H1 (cell line): ENCODE results near the gene C3orf20. TPM values are rescaled to one million over a fixed set of nuclear protein-coding genes. Genes with fewer than 3 reads are reported as not detected.

ENCODE experiments used
- CTCF ChIA-PET: fragments of 300-600 bp; sonication (Branson Sonifier 250); formaldehyde crosslinking; loops from one replicate; lab custom pipeline; 2021; ENCODE audit not compliant: partially characterized antibody; lab: Charles Lee
- POLR2A ChIA-PET: fragments of 300-600 bp; sonication (Branson Sonifier 250); formaldehyde crosslinking; loops from one replicate; lab custom pipeline; 2021; ENCODE audit warnings: inconsistent platforms; ENCODE audit not compliant: partially characterized antibody; lab: Charles Lee
- DNase-seq, 2 experiments: peaks; one replicate each; pipeline versions ENCODE4 v3.0.0 to v3.0.0-alpha.2; 2010 to 2022; ENCODE audit warnings: low spot score in 2 of 2, low read depth in 1 of 2, mixed read lengths in 1 of 2
- FAIRE-seq: peaks from 2 replicates; lab custom pipeline; 2011; peaks lifted over from hg19 to GRCh38; lab: Jason Lieb, UNC
- H2AFZ ChIP-seq: 2 replicates; pipeline ENCODE4 v1.8.1; 2012; ENCODE audit warnings: low read length, inconsistent platforms
- H2AK5ac ChIP-seq: 2 replicates; pipeline ENCODE4 v1.6.1; 2013; ENCODE audit warnings: low read depth, low read length
- H2BK120ac ChIP-seq: replicated peaks from 2 replicates; pipeline ENCODE3; 2013; ENCODE audit warnings: low read depth, low read length, inconsistent platforms
- H2BK12ac ChIP-seq: 2 replicates; pipeline ENCODE4 v1.6.1; 2013; ENCODE audit warnings: low read depth, low read length
- H2BK15ac ChIP-seq: 2 replicates; pipeline ENCODE4 v1.6.1; 2013; ENCODE audit warnings: low read length
- H2BK20ac ChIP-seq: 2 replicates; pipeline ENCODE4 v1.6.1; 2013; ENCODE audit warnings: low read length
- H2BK5ac ChIP-seq: 2 replicates; pipeline ENCODE4 v1.6.1; 2013; ENCODE audit warnings: low read depth, low read length
- H3K14ac ChIP-seq: 2 replicates; pipeline ENCODE4 v1.6.1; 2013; ENCODE audit warnings: inconsistent platforms; ENCODE audit not compliant: insufficient read length
- H3K18ac ChIP-seq: 2 replicates; pipeline ENCODE4 v1.6.1; 2013; ENCODE audit warnings: low read length; ENCODE audit errors: extremely low read depth
- H3K23ac ChIP-seq: 2 replicates; pipeline ENCODE4 v1.6.1; 2013; ENCODE audit warnings: inconsistent platforms; ENCODE audit not compliant: insufficient read length
- H3K23me2 ChIP-seq: 2 replicates; pipeline ENCODE4 v1.6.1; 2013; ENCODE audit warnings: low read depth, low read length
- H3K27ac ChIP-seq: 2 replicates; pipeline ENCODE4 v1.6.1; 2011; ENCODE audit warnings: low read depth, low read length, inconsistent platforms
- H3K27me3 ChIP-seq, 4 experiments: replicated peaks in 1 of 4; 1 replicate in 1 of 4; 2 replicates in 3 of 4; pipeline versions ENCODE4 v1.6.1 to v1.8.1; 2011 to 2013; ENCODE audit warnings: low read length in 3 of 4, mild to moderate bottlenecking in 3 of 4, inconsistent platforms in 2 of 4, mixed read lengths in 2 of 4, moderate library complexity in 1 of 4; ENCODE audit not compliant: control insufficient read depth in 3 of 4, insufficient read depth in 3 of 4; ENCODE audit errors: extremely low read depth in 1 of 4
- H3K36me3 ChIP-seq, 4 experiments: 2 replicates each; pipeline versions ENCODE4 v1.6.1 to v1.8.1; 2011 to 2013; ENCODE audit warnings: mild to moderate bottlenecking in 4 of 4, low read length in 3 of 4, moderate library complexity in 2 of 4, control low read depth in 1 of 4, inconsistent platforms in 1 of 4; ENCODE audit not compliant: insufficient read depth in 4 of 4, control insufficient read depth in 2 of 4
- H3K4ac ChIP-seq: replicated peaks from 2 replicates; pipeline ENCODE3; 2013; ENCODE audit warnings: low read length, low read depth, mixed read lengths, inconsistent platforms; ENCODE audit not compliant: insufficient read length
- H3K4me1 ChIP-seq, 4 experiments: replicated peaks in 1 of 4; 1 replicate in 1 of 4; 2 replicates in 3 of 4; pipeline versions ENCODE4 v1.6.1 to v1.8.1; 2011 to 2013; ENCODE audit warnings: low read length in 3 of 4, inconsistent platforms in 2 of 4, mixed read lengths in 1 of 4; ENCODE audit not compliant: insufficient read depth in 4 of 4, control insufficient read depth in 3 of 4
- H3K4me2 ChIP-seq, 2 experiments: 2 replicates each; pipeline versions ENCODE4 v1.6.1 to v1.8.1; 2011 to 2013; ENCODE audit warnings: low read depth in 2 of 2, low read length in 2 of 2, control low read depth in 1 of 2, inconsistent platforms in 1 of 2, mild to moderate bottlenecking in 1 of 2; ENCODE audit not compliant: insufficient read depth in 1 of 2
- H3K4me3 ChIP-seq, 4 experiments: fragments of 200-600, 300-600 bp in 1 of 4; sonication (generic), shearing (Covaris generic), sonication (Bioruptor Twin) in 1 of 4; 2 replicates each; pipeline versions ENCODE4 v1.5.1 to v1.8.1; 2011 to 2016; ENCODE audit warnings: low read length in 4 of 4, low read depth in 3 of 4, control low read depth in 2 of 4, inconsistent platforms in 2 of 4, mild to moderate bottlenecking in 2 of 4, mixed read lengths in 1 of 4, moderate library complexity in 1 of 4; ENCODE audit not compliant: insufficient read depth in 2 of 4; ENCODE audit errors: extremely low read depth in 1 of 4
- H3K56ac ChIP-seq: replicated peaks from 2 replicates; pipeline ENCODE3; 2013; ENCODE audit warnings: low read depth, mild to moderate bottlenecking, mixed read lengths, low read length, inconsistent platforms; ENCODE audit not compliant: insufficient read length
- H3K79me1 ChIP-seq: 2 replicates; pipeline ENCODE4 v1.6.1; 2013; ENCODE audit warnings: low read depth, low read length, control low read depth
- H3K79me2 ChIP-seq, 2 experiments: 2 replicates each; pipeline versions ENCODE4 v1.6.1 to v1.8.1; 2012 to 2013; ENCODE audit warnings: low read length in 2 of 2, mild to moderate bottlenecking in 2 of 2, inconsistent platforms in 1 of 2; ENCODE audit not compliant: insufficient read depth in 2 of 2, control insufficient read depth in 1 of 2
- H3K9ac ChIP-seq, 4 experiments: replicated peaks in 1 of 4; 1 replicate in 1 of 4; 2 replicates in 3 of 4; pipeline versions ENCODE4 v1.6.1 to v1.8.1; 2011 to 2013; ENCODE audit warnings: low read depth in 3 of 4, low read length in 3 of 4, control low read depth in 2 of 4, mild to moderate bottlenecking in 2 of 4, moderate library complexity in 2 of 4, inconsistent platforms in 1 of 4; ENCODE audit errors: extremely low read depth in 1 of 4
- H3K9me3 ChIP-seq, 2 experiments: 2 replicates each; pipeline versions ENCODE4 v1.6.1 to v1.8.1; 2012 to 2013; ENCODE audit warnings: mild to moderate bottlenecking in 2 of 2, moderate library complexity in 2 of 2, control low read depth in 1 of 2, inconsistent platforms in 1 of 2, low read depth in 1 of 2, low read length in 1 of 2, mixed read lengths in 1 of 2; ENCODE audit not compliant: insufficient read depth in 2 of 2
- H4K20me1 ChIP-seq, 2 experiments: replicated peaks in 1 of 2; 2 replicates each; pipeline versions ENCODE3 to v1.8.1; 2011 to 2013; ENCODE audit warnings: inconsistent platforms in 2 of 2, low read length in 2 of 2, mild to moderate bottlenecking in 1 of 2; ENCODE audit not compliant: insufficient read depth in 2 of 2, control insufficient read depth in 1 of 2
- H4K5ac ChIP-seq: 2 replicates; pipeline ENCODE4 v1.6.1; 2013; ENCODE audit warnings: low read length, low read depth, mixed read lengths, inconsistent platforms; ENCODE audit not compliant: insufficient read length
- H4K8ac ChIP-seq: 2 replicates; pipeline ENCODE4 v1.8.0; 2013; ENCODE audit warnings: mild to moderate bottlenecking, moderate library complexity, low read length, inconsistent platforms; ENCODE audit not compliant: insufficient read depth; ENCODE audit errors: extremely low read depth
- H4K91ac ChIP-seq: replicated peaks from 2 replicates; pipeline ENCODE3; 2013; ENCODE audit warnings: low read length, mixed read lengths, inconsistent platforms; ENCODE audit not compliant: insufficient read length
- BRCA1 ChIP-seq: IDR thresholded peaks from 2 replicates; pipeline ENCODE4 v1.6.1; 2012; ENCODE audit warnings: low read depth, low read length, improper control_type of control experiment
- CBX5 ChIP-seq: fragments of 300-800, 300-1000 bp; sonication (generic); IDR thresholded peaks from 2 replicates; pipeline ENCODE4 v1.7.1; 2016; ENCODE audit warnings: antibody characterized with exemption, low read length, low read depth
- EGR1 ChIP-seq: IDR thresholded peaks from 2 replicates; pipeline ENCODE4 v1.6.1; 2011; ENCODE audit warnings: low read depth, low read length, borderline replicate concordance
- GABPA ChIP-seq: IDR thresholded peaks from 2 replicates; pipeline ENCODE4 v1.6.1; 2011; ENCODE audit warnings: mild to moderate bottlenecking, low read length, moderate library complexity, borderline replicate concordance; ENCODE audit not compliant: insufficient read depth
- HDAC2 ChIP-seq, 2 experiments: fragments of 300-600 bp in 1 of 2; sonication (generic) in 1 of 2; IDR thresholded peaks; 2 replicates each; pipeline ENCODE4 v1.6.1; 2011 to 2012; ENCODE audit warnings: low read depth in 2 of 2, low read length in 2 of 2, mild to moderate bottlenecking in 2 of 2, moderate library complexity in 2 of 2, borderline replicate concordance in 1 of 2, inconsistent platforms in 1 of 2
- KDM1A ChIP-seq: fragments of 200-600, 300-600 bp; sonication (generic); IDR thresholded peaks from 2 replicates; pipeline ENCODE4 v1.7.1; 2016; ENCODE audit warnings: mild to moderate bottlenecking, low read length, borderline replicate concordance
- MAX ChIP-seq: IDR thresholded peaks from 2 replicates; pipeline ENCODE4 v1.6.1; 2012; ENCODE audit warnings: inconsistent platforms
- RAD21 ChIP-seq, 2 experiments: IDR thresholded peaks in 1 of 2; conservative IDR thresholded peaks in 1 of 2; 2 replicates each; pipeline ENCODE4 v1.6.1; 2011; ENCODE audit warnings: low read depth in 2 of 2, low read length in 2 of 2, improper control_type of control experiment in 1 of 2, inconsistent platforms in 1 of 2, mild to moderate bottlenecking in 1 of 2, moderate library complexity in 1 of 2
- RNF2 ChIP-seq: fragments of 200-900, 300-1000 bp; sonication (generic); IDR thresholded peaks from 2 replicates; pipeline ENCODE4 v1.7.1; 2016; ENCODE audit warnings: borderline replicate concordance, low read depth, mild to moderate bottlenecking, antibody characterized with exemption, low read length; ENCODE audit not compliant: poor library complexity, severe bottlenecking; ENCODE audit errors: missing control alignments
- SIN3A ChIP-seq, 2 experiments: IDR thresholded peaks in 1 of 2; conservative IDR thresholded peaks in 1 of 2; 2 replicates each; pipeline ENCODE4 v1.6.1; 2011 to 2012; ENCODE audit warnings: low read length in 2 of 2, improper control_type of control experiment in 1 of 2, low read depth in 1 of 2, mild to moderate bottlenecking in 1 of 2
- SP4 ChIP-seq: IDR thresholded peaks from 2 replicates; pipeline ENCODE4 v1.6.1; 2012; ENCODE audit warnings: low read length, inconsistent platforms
- SRF ChIP-seq: IDR thresholded peaks from 2 replicates; pipeline ENCODE4 v1.6.1; 2011; ENCODE audit warnings: mild to moderate bottlenecking, low read depth, low read length, moderate library complexity
- TAF1 ChIP-seq: IDR thresholded peaks from 2 replicates; pipeline ENCODE4 v1.6.1; 2011; ENCODE audit warnings: mild to moderate bottlenecking, low read depth, low read length
- WGBS, 2 experiments: shearing (Covaris generic) in 1 of 2; methylation state at CpG; one replicate each; pipeline versions ENCODE4 v1.1.6 to v1.1.7; 2013 to 2015; ENCODE audit warnings: low lambda C conversion rate in 2 of 2, mixed read lengths in 2 of 2, inconsistent platforms in 1 of 2, low coverage in 1 of 2, missing lambda C conversion rate in 1 of 2; ENCODE audit not compliant: insufficient replicate concordance in 2 of 2, insufficient coverage in 1 of 2, insufficient read length in 1 of 2; ENCODE audit errors: extremely low coverage in 1 of 2, missing lambda C conversion rate in 1 of 2; 5-methylcytosine and 5-hydroxymethylcytosine counted together
- polyA plus RNA-seq, 7 experiments: library from polyadenylated mRNA; depleted of rRNA in 3 of 7; stranded (reverse) in 5 of 7; unstranded in 2 of 7; fragments of >200 nt in 5 of 7; fragments of 200-250 nt in 2 of 7; gene quantifications; 1 replicate in 5 of 7; 2 replicates in 1 of 7; 4 replicates in 1 of 7; pipeline versions ENCODE4 v1.2.1 to v1.2.3, GENCODE V29; 2011 to 2013; ENCODE audit warnings: missing spikeins in 2 of 7, mixed read lengths in 2 of 7
- total RNA-seq: library from RNA; stranded (reverse); fragmentation: NEBNext Ultra II Directional; extraction: Animal tissue kit (Norgen Biotek cat#: 25700); gene quantifications from 2 replicates; pipeline ENCODE4 v1.2.1, GENCODE V29; 2021

C3orf20 gene
- total and polyA plus RNA-seq, 2 of the 8 experiments (the other 6 are each of a cell fraction or from before 2014, with no cell fraction given): not detected

GRCh38 chr3:14660942-14661341 is 14.0 kb upstream of the C3orf20 start:
- H3K27me3 ChIP-seq: no peaks in the 10 kb centered on the region
- no peak overlapping the region for H2BK12ac ChIP-seq
- H3K36me3 ChIP-seq: peaks cover 26 to 81% (median 74%) of the 10 kb centered on the region in 4 experiments
- FAIRE-seq: no peak
- H2AK5ac ChIP-seq: no peak overlapping the region
- H3K79me2 ChIP-seq: no peaks in the 10 kb centered on the region
- 68% methylated on average over 4 of the region's 4 CpGs; no CpG with 5 or more reads in 1 of the 2 experiments for WGBS, 2 experiments
- no peak for DNase-seq
- H3K4me2 ChIP-seq: no peak overlapping the region
- no peaks in the 10 kb centered on the region for H3K79me1 ChIP-seq
- no peak overlapping the region for H3K4me3 ChIP-seq
- no peak overlapping the region for H4K91ac ChIP-seq
- H4K8ac ChIP-seq: no peak overlapping the region
- no peaks in the 10 kb centered on the region for H3K23me2 ChIP-seq
- no peaks in the 10 kb centered on the region for H3K4me1 ChIP-seq
- H2BK5ac ChIP-seq: no peak overlapping the region
- no peak overlapping the region for H2BK20ac ChIP-seq
- ChIA-PET CTCF (interaction anchor here (1.2 to 1.3 kb wide), 3 partner anchors 8 to 266 kb away, joined by 3 to 6 read pairs (median 3); no protein-coding TSS in a partner anchor), POLR2A (interaction anchor here (0.8 to 3.1 kb wide), 3 partner anchors 8 to 13 kb away, joined by 3 to 14 read pairs (median 3); partner anchors contain the start of gene CCDC174)
- no peak overlapping the region for H3K4ac ChIP-seq
- no peak overlapping the region for H3K14ac ChIP-seq
- no peak overlapping the region for H2BK120ac ChIP-seq
- no peak overlapping the region for H2AFZ ChIP-seq
- H4K20me1 ChIP-seq: peaks cover 0 to 2% of the 10 kb centered on the region in 2 experiments
- no peak overlapping the region for H3K27ac ChIP-seq
- H4K5ac ChIP-seq: no peak overlapping the region
- no peak overlapping the region for H3K23ac ChIP-seq
- H3K9ac ChIP-seq: no peak overlapping the region
- no peak overlapping the region for H3K56ac ChIP-seq
- no peak overlapping the region for H2BK15ac ChIP-seq
- H3K18ac ChIP-seq: no peak overlapping the region
- no peaks in the 10 kb centered on the region for H3K9me3 ChIP-seq
- TF ChIP-seq KDM1A: no peak
- TF ChIP-seq TAF1: no peak
- TF ChIP-seq HDAC2 (IDR thresholded peaks at IDR 0.05; ENCODE audit: borderline replicate concordance in 1 of 2, low read depth in 2 of 2, low read length in 2 of 2): no peak
- TF ChIP-seq EGR1: no peak
- no peak for TF ChIP-seq SIN3A (conservative IDR thresholded peaks at IDR 0.05 in 1 of 2, IDR thresholded peaks at IDR 0.05 in 1 of 2; ENCODE audit: low read depth in 1 of 2, low read length in 2 of 2)
- no peak for TF ChIP-seq BRCA1
- no peak for TF ChIP-seq RAD21 (IDR thresholded peaks at IDR 0.05 in 1 of 2, conservative IDR thresholded peaks at IDR 0.05 in 1 of 2; ENCODE audit: low read depth in 2 of 2, low read length in 2 of 2)
- TF ChIP-seq MAX: no peak
- TF ChIP-seq SP4: no peak
- TF ChIP-seq SRF: no peak
- no peak for TF ChIP-seq RNF2
- no peak for TF ChIP-seq GABPA
- no peak for TF ChIP-seq CBX5
